B cell (primary cell): Measurements from ENCODE around the gene GPR37. TPM values are rescaled to one million over a fixed set of nuclear protein-coding genes. Genes with fewer than 3 reads are reported as not detected.

Experiments
- ATAC-seq: fragments of 200-7000 bp; cut with Tn5 transposase; one replicate; pipeline ENCODE4 v1.10.0; 2021; ENCODE audit warnings: low read depth, mild to moderate bottlenecking, moderate number of reproducible peaks, moderate library complexity
- CTCF ChIA-PET: fragments of 350-600 bp; sonication (Branson Sonifier 250); formaldehyde crosslinking; loops from one replicate; lab custom pipeline; 2021; ENCODE audit warnings: antibody characterized with exemption, inconsistent platforms; lab: Charles Lee
- POLR2A ChIA-PET: fragments of 350-600 bp; sonication (Branson Sonifier 250); formaldehyde crosslinking; loops from one replicate; lab custom pipeline; 2021; ENCODE audit warnings: antibody characterized with exemption; lab: Charles Lee
- DNase-seq: peaks from one replicate; pipeline ENCODE4 v3.0.0; 2013
- H2AFZ ChIP-seq: 2 replicates; pipeline ENCODE4 v1.6.1; 2012; ENCODE audit warnings: mild to moderate bottlenecking, low read depth, low read length; ENCODE audit not compliant: insufficient read depth, poor library complexity, severe bottlenecking
- H3K27ac ChIP-seq, 2 donors: 1 replicate in 1 of 2; 2 replicates in 1 of 2; pipeline ENCODE4 v1.5.1; 2012 to 2013; ENCODE audit warnings: low read length in 2 of 2, mild to moderate bottlenecking in 2 of 2, moderate library complexity in 1 of 2
- H3K27me3 ChIP-seq, 4 experiments: fragments of 200-600 bp in 1 of 4; sonication (generic) in 1 of 4; replicated peaks in 1 of 4; 1 replicate in 2 of 4; 2 replicates in 2 of 4; pipeline versions ENCODE4 v1.6.1 to v1.7.0; 2013 to 2016; ENCODE audit warnings: low read length in 3 of 4, mild to moderate bottlenecking in 2 of 4, mixed read lengths in 1 of 4, moderate library complexity in 1 of 4; ENCODE audit not compliant: insufficient read depth in 4 of 4, control insufficient read depth in 3 of 4; ENCODE audit errors: control extremely low read depth in 1 of 4
- H3K36me3 ChIP-seq, 2 experiments: replicated peaks in 1 of 2; 1 replicate in 1 of 2; 2 replicates in 1 of 2; pipeline versions ENCODE4 v1.6.1 to v1.7.1; 2013; ENCODE audit warnings: low read length in 1 of 2; ENCODE audit not compliant: insufficient read depth in 2 of 2, control insufficient read depth in 1 of 2; ENCODE audit errors: control extremely low read depth in 1 of 2, extremely low read depth in 1 of 2
- H3K4me1 ChIP-seq, 2 donors: fragments of 200-600 bp in 1 of 2; sonication (generic) in 1 of 2; 1 replicate in 1 of 2; 2 replicates in 1 of 2; pipeline versions ENCODE4 v1.5.1 to v1.6.1; 2013 to 2017; ENCODE audit warnings: low read length in 2 of 2; ENCODE audit not compliant: control insufficient read depth in 2 of 2, insufficient read depth in 2 of 2
- H3K4me2 ChIP-seq: replicated peaks from 2 replicates; pipeline ENCODE3; 2012; ENCODE audit warnings: mild to moderate bottlenecking, low read depth, low read length; ENCODE audit not compliant: poor library complexity, severe bottlenecking
- H3K4me3 ChIP-seq, 5 experiments: fragments of 200-600 bp in 1 of 5; sonication (generic) in 1 of 5; 1 replicate in 3 of 5; 2 replicates in 2 of 5; pipeline versions ENCODE4 v1.5.1 to v1.7.0; 2011 to 2016; ENCODE audit warnings: low read length in 4 of 5, mild to moderate bottlenecking in 4 of 5, low read depth in 2 of 5, control low read depth in 1 of 5, moderate library complexity in 1 of 5; ENCODE audit not compliant: insufficient read depth in 1 of 5; ENCODE audit errors: control extremely low read depth in 1 of 5, extremely low read depth in 1 of 5
- H3K79me2 ChIP-seq: fragments of 200-600 bp; sonication (generic); one replicate; pipeline ENCODE4 v1.6.0; 2016; ENCODE audit warnings: low read length; ENCODE audit not compliant: control insufficient read depth, insufficient read depth
- H3K9ac ChIP-seq: fragments of 200-600 bp; sonication (generic); 2 replicates; pipeline ENCODE4 v1.6.1; 2017; ENCODE audit warnings: mild to moderate bottlenecking, low read length, moderate library complexity
- H3K9me3 ChIP-seq, 3 donors: one replicate each; pipeline versions ENCODE4 v1.6.1 to v1.7.1; 2013; ENCODE audit warnings: low read length in 2 of 3; ENCODE audit not compliant: control insufficient read depth in 2 of 3, insufficient read depth in 1 of 3; ENCODE audit errors: control extremely low read depth in 1 of 3
- H4K20me1 ChIP-seq: 2 replicates; pipeline ENCODE4 v1.6.0; 2012; ENCODE audit warnings: mild to moderate bottlenecking, low read length; ENCODE audit not compliant: insufficient read depth, control insufficient read depth, poor library complexity, severe bottlenecking
- H3K27ac Mint-ChIP-seq: one replicate; pipeline ENCODE4 v1.8.0; 2021; ENCODE audit warnings: mixed read lengths
- H3K27me3 Mint-ChIP-seq: one replicate; pipeline ENCODE4 v1.8.0; 2021; ENCODE audit warnings: mixed read lengths
- H3K4me1 Mint-ChIP-seq: one replicate; pipeline ENCODE4 v1.8.0; 2021; ENCODE audit warnings: mixed read lengths
- H3K4me3 Mint-ChIP-seq: one replicate; pipeline ENCODE4 v1.8.0; 2021; ENCODE audit warnings: mixed read lengths
- H3K9me3 Mint-ChIP-seq: one replicate; pipeline ENCODE4 v1.8.0; 2022; ENCODE audit warnings: mixed read lengths; ENCODE audit not compliant: insufficient read depth
- EZH2 ChIP-seq: IDR thresholded peaks from 2 replicates; pipeline ENCODE4 v1.6.1; 2012; ENCODE audit warnings: borderline replicate concordance, low read depth, mild to moderate bottlenecking, moderate library complexity, low read length; ENCODE audit not compliant: insufficient read depth, poor library complexity, severe bottlenecking
- WGBS: methylation state at CpG from one replicate; pipeline ENCODE4 v1.1.5; 2013; ENCODE audit warnings: missing lambda C conversion rate; ENCODE audit not compliant: insufficient coverage; 5-methylcytosine and 5-hydroxymethylcytosine counted together
- intact Hi-C: fragments of 100-400 bp; cut with micrococcal nuclease; formaldehyde crosslinking; loops from one replicate; pipeline ENCODE4 v1.10.0; 2022
- polyA plus RNA-seq: library from polyadenylated mRNA; depleted of rRNA; stranded (reverse); fragments of >200 nt; gene quantifications from 2 replicates; pipeline ENCODE4 v1.2.3, GENCODE V29; 2012
- total RNA-seq, 2 donors: library from RNA; stranded (reverse); fragments of 120-200 nt in 1 of 2; gene quantifications; 1 replicate in 1 of 2; 2 replicates in 1 of 2; pipeline versions ENCODE4 v1.2.3 to v1.2.4, GENCODE V29; 2013 to 2022
- TF ChIP-seq, protein P1 (sequence below): fragments of 200-600 bp; IDR thresholded peaks from one replicate; pipeline ENCODE4 v1.8.0; 2022; ENCODE audit warnings: antibody characterized with exemption, mild to moderate bottlenecking

GPR37 gene
- total and polyA plus RNA-seq, 2 donors (not counting 1 experiment from before 2014, with no cell fraction given) = not detected

DNA sequence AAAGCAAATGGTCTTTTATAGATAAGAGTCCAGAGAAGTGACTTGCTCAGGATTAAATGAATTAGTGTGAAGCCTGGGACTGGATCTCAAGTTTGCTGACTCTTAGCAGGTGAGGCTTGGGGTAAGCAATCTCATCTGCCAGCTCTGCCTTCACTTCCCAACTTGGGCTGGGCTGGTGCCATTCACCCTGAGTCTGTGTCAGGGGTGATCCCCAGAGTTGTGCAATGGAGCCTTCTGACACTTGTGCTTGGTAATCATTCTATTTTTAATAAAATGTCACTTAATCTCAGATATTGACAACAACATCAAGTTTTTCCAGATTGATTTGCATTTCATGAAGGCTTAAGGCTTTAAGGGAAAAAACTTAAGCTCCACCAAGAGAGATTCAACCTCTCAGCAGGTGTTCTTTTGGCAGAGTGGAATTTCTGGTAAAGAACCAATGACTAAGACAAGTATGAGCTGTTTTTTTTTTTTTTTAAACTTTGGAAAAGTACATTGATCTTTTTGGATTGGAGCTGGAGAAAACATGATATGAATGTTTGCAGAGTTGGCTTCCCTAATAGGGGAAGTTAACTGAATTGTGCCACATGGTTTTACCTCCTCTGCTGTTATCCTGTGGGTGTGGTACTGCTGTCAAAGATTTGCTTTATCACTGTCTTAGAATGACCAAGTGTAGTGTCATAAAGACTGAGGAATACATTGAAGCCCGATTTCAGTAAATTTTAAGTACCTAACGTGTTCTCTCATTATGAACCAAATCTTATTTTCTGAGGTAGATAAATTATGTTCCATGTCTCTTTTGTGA, 48.6 kb upstream of the GPR37 start:
- TF ChIP-seq, protein P1, sequence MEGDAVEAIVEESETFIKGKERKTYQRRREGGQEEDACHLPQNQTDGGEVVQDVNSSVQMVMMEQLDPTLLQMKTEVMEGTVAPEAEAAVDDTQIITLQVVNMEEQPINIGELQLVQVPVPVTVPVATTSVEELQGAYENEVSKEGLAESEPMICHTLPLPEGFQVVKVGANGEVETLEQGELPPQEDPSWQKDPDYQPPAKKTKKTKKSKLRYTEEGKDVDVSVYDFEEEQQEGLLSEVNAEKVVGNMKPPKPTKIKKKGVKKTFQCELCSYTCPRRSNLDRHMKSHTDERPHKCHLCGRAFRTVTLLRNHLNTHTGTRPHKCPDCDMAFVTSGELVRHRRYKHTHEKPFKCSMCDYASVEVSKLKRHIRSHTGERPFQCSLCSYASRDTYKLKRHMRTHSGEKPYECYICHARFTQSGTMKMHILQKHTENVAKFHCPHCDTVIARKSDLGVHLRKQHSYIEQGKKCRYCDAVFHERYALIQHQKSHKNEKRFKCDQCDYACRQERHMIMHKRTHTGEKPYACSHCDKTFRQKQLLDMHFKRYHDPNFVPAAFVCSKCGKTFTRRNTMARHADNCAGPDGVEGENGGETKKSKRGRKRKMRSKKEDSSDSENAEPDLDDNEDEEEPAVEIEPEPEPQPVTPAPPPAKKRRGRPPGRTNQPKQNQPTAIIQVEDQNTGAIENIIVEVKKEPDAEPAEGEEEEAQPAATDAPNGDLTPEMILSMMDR = no peak
- no peak for TF ChIP-seq EZH2
- intact Hi-C loops = no loop called here
- Histone ChIP-seq H3K9me3 (no peaks in the 10 kb centered on the region), H3K9ac (no peak overlapping the region), H3K79me2 (no peaks in the 10 kb centered on the region), H2AFZ (no peak overlapping the region), H4K20me1 (no peaks in the 10 kb centered on the region), H3K27ac (no peak overlapping the region), H3K36me3 (no peaks in the 10 kb centered on the region), H3K4me2 (no peak overlapping the region), H3K27me3 (no peaks in the 10 kb centered on the region), H3K4me1 (no peaks in the 10 kb centered on the region), H3K4me3 (no peak overlapping the region)
- POLR2A ChIA-PET = no interaction called here
- no peak for DNase-seq
- H3K4me1 Mint-ChIP-seq = no peaks in the 10 kb centered on the region
- H3K27ac Mint-ChIP-seq = no peak overlapping the region
- WGBS = no CpG with 5 or more reads among the region's 2 CpGs
- H3K27me3 Mint-ChIP-seq = peaks cover 4% of the 10 kb centered on the region
- ATAC-seq = no peak
- H3K4me3 Mint-ChIP-seq = no peak overlapping the region
- CTCF ChIA-PET = interaction anchor here (0.6 to 0.7 kb wide), 2 partner anchors 29 to 1323 kb away, joined by 3 read pairs; no protein-coding TSS in a partner anchor
- no peaks in the 10 kb centered on the region for H3K9me3 Mint-ChIP-seq

DNA sequence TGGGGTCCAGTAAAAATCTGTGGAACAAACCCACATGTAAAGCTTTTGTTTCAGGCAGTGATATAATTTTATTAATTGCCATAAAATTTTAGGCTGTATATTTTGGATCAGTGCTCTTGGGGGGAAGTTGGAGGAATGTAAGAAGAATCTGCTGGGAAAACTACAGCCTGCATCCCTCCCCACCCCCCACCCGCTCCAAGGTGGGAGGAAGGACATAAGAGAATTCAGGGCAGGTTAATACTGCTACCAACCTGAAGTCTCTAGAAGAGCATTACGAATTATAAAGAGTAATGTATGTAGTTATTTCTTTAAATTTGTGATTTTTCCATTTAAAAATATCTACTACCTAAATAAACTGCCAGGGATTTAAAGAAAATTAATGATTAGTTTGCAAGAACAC, 47.2 kb upstream of the GPR37 start:
- WGBS = no CpG with 5 or more reads among the region's 2 CpGs
- CTCF ChIA-PET = no interaction called here
- ATAC-seq (no peak), DNase-seq (no peak)
- Histone ChIP-seq H3K27me3 (no peaks in the 10 kb centered on the region), H4K20me1 (no peaks in the 10 kb centered on the region), H3K4me3 (no peak overlapping the region), H3K36me3 (no peaks in the 10 kb centered on the region), H3K4me1 (no peaks in the 10 kb centered on the region), H2AFZ (no peak overlapping the region), H3K9ac (no peak overlapping the region), H3K27ac (no peak overlapping the region), H3K79me2 (no peaks in the 10 kb centered on the region), H3K9me3 (no peaks in the 10 kb centered on the region), H3K4me2 (no peak overlapping the region)
- POLR2A ChIA-PET = no interaction called here
- no peak overlapping the region for H3K4me3 Mint-ChIP-seq
- H3K9me3 Mint-ChIP-seq = no peaks in the 10 kb centered on the region
- no peaks in the 10 kb centered on the region for H3K4me1 Mint-ChIP-seq
- TF ChIP-seq EZH2 = no peak
- TF ChIP-seq, protein P1 = no peak
- no peak overlapping the region for H3K27ac Mint-ChIP-seq
- intact Hi-C loops = no loop called here
- H3K27me3 Mint-ChIP-seq = peaks cover 4% of the 10 kb centered on the region
